HG02588 (cell line): ENCODE data around the gene RNASEH2A.
"Not testable (repeated sequence)": the region's sequence is repeated elsewhere in the genome, so short reads cannot be mapped to it uniquely, and the experiment has no call there.

Experiments
- ATAC-seq: cut with Tn5 transposase; IDR thresholded peaks from one replicate; pipeline ENCODE4 v1.9.1; 2021; ENCODE audit warnings: mild to moderate bottlenecking, moderate library complexity; ENCODE audit not compliant: unreplicated experiment

Gene RNASEH2A

GRCh38 chr19:12792853-12793289 is 13.5 kb upstream of the RNASEH2A start:
- ATAC-seq, result no peak

GRCh38 chr19:12793290-12794195 is 12.8 kb upstream of the RNASEH2A start:
- peak; percentile 33 for ATAC-seq

GRCh38 chr19:12794196-12794941 is 12.0 kb upstream of the RNASEH2A start:
- ATAC-seq, result no peak

- no peak for ATAC-seq
Observed at GRCh38 chr19:12794971-12795381, 11.4 kb upstream of the RNASEH2A start.

- no peak for ATAC-seq
Observed at GRCh38 chr19:12796146-12797071, 10.0 kb upstream of the RNASEH2A start.

GRCh38 chr19:12797141-12797587 is 9.2 kb upstream of the RNASEH2A start:
- no peak for ATAC-seq

- ATAC-seq, result not testable (repeated sequence)
Observed at GRCh38 chr19:12797607-12798006, 8.8 kb upstream of the RNASEH2A start.

GRCh38 chr19:12799742-12800465 is 6.5 kb upstream of the RNASEH2A start:
- no peak for ATAC-seq

- no peak for ATAC-seq
Observed at GRCh38 chr19:12800466-12800770, 6.0 kb upstream of the RNASEH2A start.

- ATAC-seq, result no peak
Observed at GRCh38 chr19:12800923-12801465, 5.4 kb upstream of the RNASEH2A start.

- ATAC-seq, result no peak
Observed at GRCh38 chr19:12801466-12802266, 4.7 kb upstream of the RNASEH2A start, which contains the start of the genes PRDX2 and THSD8. Gene PRDX2 (minus strand): TSS chr19:12801800. CDS start chr19:12801261, 539 bp downstream. Gene THSD8 (plus strand): TSS chr19:12802069. CDS start chr19:12802072, 3 bp downstream.

GRCh38 chr19:12802267-12803106 is 3.9 kb upstream of the RNASEH2A start:
- ATAC-seq, result no peak

- no peak for ATAC-seq
Observed at GRCh38 chr19:12804051-12804450, 2.3 kb upstream of the RNASEH2A start.

- ATAC-seq, result no peak
Observed at GRCh38 chr19:12815088-12815487, 8.7 kb downstream of the RNASEH2A start.

- not testable (repeated sequence) for ATAC-seq
Observed at GRCh38 chr19:12817188-12817587, 10.8 kb downstream of the RNASEH2A start.

- not testable (repeated sequence) for ATAC-seq
Observed at GRCh38 chr19:12817810-12818209, 11.4 kb downstream of the RNASEH2A start.

- ATAC-seq, result no peak
Observed at GRCh38 chr19:12821761-12822160, 15.4 kb downstream of the RNASEH2A start.
